SK-N-SH (cell line): Measurements from ENCODE around the gene SPSB4.

ENCODE experiments used
- CTCF ChIP-seq: fragments of 200-600 bp; sonication (generic); IDR thresholded peaks from 2 replicates; pipeline ENCODE4 v1.6.1; 2017; ENCODE audit warnings: antibody characterized with exemption, mild to moderate bottlenecking, moderate library complexity
- EZH2phosphoT487 ChIP-seq: fragments of 200-600 bp; sonication (generic); IDR thresholded peaks from 2 replicates; pipeline ENCODE4 v1.6.1; 2017; ENCODE audit warnings: low read depth, mixed run types, mild to moderate bottlenecking, antibody characterized with exemption, moderate library complexity, borderline replicate concordance
- FOXJ3 ChIP-seq: sonication (generic); formaldehyde crosslinking; IDR thresholded peaks from 2 replicates; pipeline ENCODE4 v1.5.1; 2020; ENCODE audit warnings: mild to moderate bottlenecking, missing genetic modification reagents

GRCh38 chr3:141081141-141081795 lies 30.1 kb downstream of the SPSB4 start:
- TF ChIP-seq FOXJ3 (CRISPR knock-in tag), result no peak
- no peak for TF ChIP-seq CTCF
- TF ChIP-seq EZH2phosphoT487, result no peak
